ENCODE data around the gene C4BPB.

The C4BPB gene

DNA sequence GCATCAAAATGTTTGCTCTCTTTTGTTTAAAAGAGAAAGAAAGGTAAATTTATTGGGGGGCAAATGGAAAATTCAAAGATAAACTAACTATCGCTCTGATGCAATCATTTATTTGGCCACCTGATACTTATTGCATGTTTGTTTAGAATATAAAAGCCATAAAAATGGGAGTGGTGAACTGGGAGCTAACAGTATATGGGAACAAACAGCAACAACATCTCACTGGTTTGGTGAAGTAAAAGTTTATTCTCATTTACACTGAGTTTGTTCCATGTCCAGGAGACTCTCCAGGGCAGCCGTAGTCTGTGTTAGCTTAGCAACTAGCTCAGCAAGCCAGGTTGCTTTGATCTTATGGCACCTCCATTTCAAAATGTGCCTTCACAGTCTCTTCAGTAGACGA is 35.7 kb downstream of the C4BPB start:
- peaks cover 4% of the 10 kb centered on the region for H3K27me3 ChIP-seq (ENCODE audit: insufficient read depth, poor library complexity, severe bottlenecking)
- H3K36me3 ChIP-seq (ENCODE audit: low read depth) = no peaks in the 10 kb centered on the region
- DNase-seq (ENCODE audit: low spot score) = no peak
- ATAC-seq (ENCODE audit: low read depth) = no peak
- H3K4me3 ChIP-seq (ENCODE audit: severe bottlenecking) = no peak overlapping the region
- H3K27ac ChIP-seq (ENCODE audit: poor library complexity, severe bottlenecking) = no peak overlapping the region
- H3K4me1 ChIP-seq (ENCODE audit: insufficient read depth, poor library complexity, severe bottlenecking) = no peaks in the 10 kb centered on the region
- peaks cover 2% of the 10 kb centered on the region for H3K9me3 ChIP-seq (ENCODE audit: severe bottlenecking)
- TF ChIP-seq, protein P1, sequence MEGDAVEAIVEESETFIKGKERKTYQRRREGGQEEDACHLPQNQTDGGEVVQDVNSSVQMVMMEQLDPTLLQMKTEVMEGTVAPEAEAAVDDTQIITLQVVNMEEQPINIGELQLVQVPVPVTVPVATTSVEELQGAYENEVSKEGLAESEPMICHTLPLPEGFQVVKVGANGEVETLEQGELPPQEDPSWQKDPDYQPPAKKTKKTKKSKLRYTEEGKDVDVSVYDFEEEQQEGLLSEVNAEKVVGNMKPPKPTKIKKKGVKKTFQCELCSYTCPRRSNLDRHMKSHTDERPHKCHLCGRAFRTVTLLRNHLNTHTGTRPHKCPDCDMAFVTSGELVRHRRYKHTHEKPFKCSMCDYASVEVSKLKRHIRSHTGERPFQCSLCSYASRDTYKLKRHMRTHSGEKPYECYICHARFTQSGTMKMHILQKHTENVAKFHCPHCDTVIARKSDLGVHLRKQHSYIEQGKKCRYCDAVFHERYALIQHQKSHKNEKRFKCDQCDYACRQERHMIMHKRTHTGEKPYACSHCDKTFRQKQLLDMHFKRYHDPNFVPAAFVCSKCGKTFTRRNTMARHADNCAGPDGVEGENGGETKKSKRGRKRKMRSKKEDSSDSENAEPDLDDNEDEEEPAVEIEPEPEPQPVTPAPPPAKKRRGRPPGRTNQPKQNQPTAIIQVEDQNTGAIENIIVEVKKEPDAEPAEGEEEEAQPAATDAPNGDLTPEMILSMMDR (IDR thresholded peaks at IDR 0.05; ENCODE audit: poor library complexity, severe bottlenecking) = no peak

DNA sequence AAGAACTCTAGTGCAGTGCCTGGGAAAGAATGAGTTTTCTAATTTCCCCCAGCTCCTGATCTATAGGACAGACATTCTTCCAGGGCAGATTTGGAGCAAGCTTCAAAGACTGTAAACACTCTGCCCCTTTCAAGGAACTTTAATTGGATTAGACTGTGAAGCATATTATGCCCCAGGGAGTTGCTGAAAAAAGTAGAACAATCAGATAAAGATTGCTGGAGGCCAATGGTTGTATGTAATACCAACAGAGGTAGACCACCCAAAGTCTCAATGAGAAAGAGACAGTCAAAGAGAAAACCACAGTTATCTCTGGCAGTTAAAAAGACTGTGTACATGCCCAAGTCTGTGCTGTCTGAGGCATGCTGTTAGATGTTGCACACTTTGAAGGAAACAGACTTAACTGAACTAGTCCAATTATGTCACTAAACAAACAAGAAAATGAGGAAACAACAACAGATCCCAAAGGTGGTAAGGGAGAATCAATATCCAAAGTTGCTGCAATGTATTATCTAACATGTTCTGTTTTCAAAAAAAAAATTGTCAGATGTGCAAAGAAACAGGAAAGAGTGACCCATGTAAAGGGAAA is 39.8 kb downstream of the C4BPB start:
- H3K27me3 ChIP-seq (ENCODE audit: insufficient read depth, poor library complexity, severe bottlenecking) = peaks cover under 1% of the 10 kb centered on the region
- H3K27ac ChIP-seq (ENCODE audit: poor library complexity, severe bottlenecking) = no peak overlapping the region
- H3K9me3 ChIP-seq (ENCODE audit: severe bottlenecking) = peaks cover 2% of the 10 kb centered on the region
- ATAC-seq (ENCODE audit: low read depth) (no peak), DNase-seq (ENCODE audit: low spot score) (no peak)
- no peaks in the 10 kb centered on the region for H3K36me3 ChIP-seq (ENCODE audit: low read depth)
- H3K4me3 ChIP-seq (ENCODE audit: severe bottlenecking) = no peak overlapping the region
- no peaks in the 10 kb centered on the region for H3K4me1 ChIP-seq (ENCODE audit: insufficient read depth, poor library complexity, severe bottlenecking)
- TF ChIP-seq, protein P1 (IDR thresholded peaks at IDR 0.05; ENCODE audit: poor library complexity, severe bottlenecking) = no peak

DNA sequence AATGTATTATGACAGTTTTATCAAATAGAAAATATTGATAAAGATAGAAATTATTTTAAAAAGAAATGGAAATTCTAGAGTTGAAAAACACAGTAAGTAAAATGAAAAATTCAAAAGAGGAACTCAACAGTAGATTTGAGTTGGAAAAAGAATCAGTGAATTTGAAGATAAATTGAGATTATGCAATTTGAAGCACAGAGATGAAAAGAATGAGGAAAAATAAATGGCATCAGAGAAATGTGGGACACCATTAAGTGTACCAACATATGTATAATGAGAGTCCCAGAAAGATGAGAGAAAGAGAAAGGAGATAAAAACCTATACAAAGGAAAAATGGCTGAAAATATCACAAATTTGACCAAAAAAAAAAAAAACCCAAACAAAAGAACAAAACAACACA is 40.4 kb downstream of the C4BPB start:
- DNase-seq (ENCODE audit: low spot score) = no peak
- no peak for ATAC-seq (ENCODE audit: low read depth)
- TF ChIP-seq, protein P1 (IDR thresholded peaks at IDR 0.05; ENCODE audit: poor library complexity, severe bottlenecking) = no peak
- H3K27ac ChIP-seq (ENCODE audit: poor library complexity, severe bottlenecking) = no peak overlapping the region
- peaks cover 2% of the 10 kb centered on the region for H3K9me3 ChIP-seq (ENCODE audit: severe bottlenecking)
- no peaks in the 10 kb centered on the region for H3K36me3 ChIP-seq (ENCODE audit: low read depth)
- H3K4me1 ChIP-seq (ENCODE audit: insufficient read depth, poor library complexity, severe bottlenecking) = no peaks in the 10 kb centered on the region
- H3K27me3 ChIP-seq (ENCODE audit: insufficient read depth, poor library complexity, severe bottlenecking) = no peaks in the 10 kb centered on the region
- H3K4me3 ChIP-seq (ENCODE audit: severe bottlenecking) = no peak overlapping the region

DNA sequence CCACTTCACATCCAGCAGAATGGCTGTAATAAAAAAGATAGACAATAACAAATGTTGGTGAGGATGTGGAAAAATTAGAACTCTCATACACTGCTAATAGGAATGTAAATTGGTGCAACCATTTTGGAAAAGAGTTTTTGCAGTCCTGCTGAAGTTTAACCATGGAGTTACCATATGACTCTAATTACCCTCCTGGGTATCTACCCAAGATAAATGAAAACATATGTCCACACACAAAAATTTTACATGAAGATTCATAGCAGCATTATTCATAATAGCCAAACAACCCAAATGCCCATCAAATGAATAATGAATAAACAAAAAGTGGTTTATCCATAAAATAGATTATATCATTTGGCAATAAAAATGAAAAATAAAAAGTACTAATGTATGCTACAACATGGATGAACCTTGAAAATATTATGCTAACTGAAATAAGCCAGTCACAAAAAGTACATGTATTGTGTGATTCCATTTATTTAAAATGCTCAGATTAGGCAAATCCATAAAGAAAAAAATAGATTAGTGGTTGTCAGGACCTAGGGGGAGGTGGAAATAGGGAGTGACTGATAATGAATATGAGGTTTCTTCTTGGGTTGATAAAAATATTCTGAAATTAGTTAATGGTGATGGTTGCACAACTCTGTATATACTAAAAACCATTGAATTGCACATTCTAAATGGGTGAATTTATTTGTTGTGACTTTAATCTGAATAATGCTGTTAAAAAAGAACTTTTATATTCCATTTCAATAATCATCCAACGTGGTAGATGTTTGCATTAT is 41.8 kb downstream of the C4BPB start:
- peaks cover 2% of the 10 kb centered on the region for H3K9me3 ChIP-seq (ENCODE audit: severe bottlenecking)
- H3K27ac ChIP-seq (ENCODE audit: poor library complexity, severe bottlenecking) = no peak overlapping the region
- ATAC-seq (ENCODE audit: low read depth) (no peak), DNase-seq (ENCODE audit: low spot score) (no peak)
- no peak overlapping the region for H3K4me3 ChIP-seq (ENCODE audit: severe bottlenecking)
- TF ChIP-seq, protein P1 (IDR thresholded peaks at IDR 0.05; ENCODE audit: poor library complexity, severe bottlenecking) = no peak
- no peaks in the 10 kb centered on the region for H3K4me1 ChIP-seq (ENCODE audit: insufficient read depth, poor library complexity, severe bottlenecking)
- H3K36me3 ChIP-seq (ENCODE audit: low read depth) = no peaks in the 10 kb centered on the region
- no peaks in the 10 kb centered on the region for H3K27me3 ChIP-seq (ENCODE audit: insufficient read depth, poor library complexity, severe bottlenecking)

DNA sequence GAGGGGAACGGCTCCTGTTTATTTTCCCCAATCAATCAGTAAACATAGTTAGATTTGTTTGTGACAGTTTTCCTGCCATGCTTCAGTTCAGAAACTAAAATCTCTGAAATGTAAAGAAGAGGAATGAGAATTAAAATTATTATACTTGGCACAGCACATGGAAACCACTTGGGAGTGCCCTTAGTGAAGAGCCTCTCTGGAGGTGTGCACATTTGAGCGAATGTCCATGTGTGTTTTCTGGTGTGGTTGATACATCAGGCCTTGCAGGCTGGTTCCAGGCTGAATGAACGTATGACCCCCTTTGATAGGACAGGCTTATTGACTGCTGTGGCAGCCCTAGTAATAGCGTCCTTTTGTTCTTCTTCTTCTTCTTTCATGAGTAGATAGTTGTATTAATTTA is 42.5 kb downstream of the C4BPB start:
- DNase-seq (ENCODE audit: low spot score) (no peak), ATAC-seq (ENCODE audit: low read depth) (no peak)
- Histone ChIP-seq H3K9me3 (ENCODE audit: severe bottlenecking) (peaks cover 2% of the 10 kb centered on the region), H3K4me1 (ENCODE audit: insufficient read depth, poor library complexity, severe bottlenecking) (no peaks in the 10 kb centered on the region), H3K4me3 (ENCODE audit: severe bottlenecking) (no peak overlapping the region), H3K36me3 (ENCODE audit: low read depth) (no peaks in the 10 kb centered on the region), H3K27ac (ENCODE audit: poor library complexity, severe bottlenecking) (no peak overlapping the region), H3K27me3 (ENCODE audit: insufficient read depth, poor library complexity, severe bottlenecking) (no peaks in the 10 kb centered on the region)
- TF ChIP-seq, protein P1 (IDR thresholded peaks at IDR 0.05; ENCODE audit: poor library complexity, severe bottlenecking) = no peak
